RWPE1 (cell line): ENCODE measurements around the gene PPFIBP1.

Source experiments
- CTCF ChIA-PET: fragments of 350-600 bp; sonication (Branson Sonifier 250); formaldehyde crosslinking; extraction: SDS; loops from one replicate; lab custom pipeline; 2021; lab: Yijun Ruan, JAX
- POLR2A ChIA-PET: fragments of 400-600 bp; formaldehyde crosslinking; extraction: SDS; loops from one replicate; lab custom pipeline; 2020; ENCODE audit warnings: antibody characterized with exemption; ENCODE audit not compliant: low non-redundant PET; lab: Yijun Ruan, JAX
- DNase-seq: peaks from one replicate; pipeline ENCODE4 v3.0.0; 2012; ENCODE audit warnings: low spot score
- H3K27ac ChIP-seq: fragments of 450-650 bp; 2 replicates; pipeline ENCODE4 v1.5.1; 2017
- CTCF ChIP-seq: fragments of 450-650 bp; conservative IDR thresholded peaks from 2 replicates; pipeline ENCODE4 v1.5.1; 2017; ENCODE audit warnings: low read depth, mild to moderate bottlenecking

PPFIBP1 gene

GRCh38 chr12:27686147-27686546 is 162.1 kb downstream of the PPFIBP1 start:
- TF ChIP-seq CTCF: no peak
- POLR2A ChIA-PET: no interaction called here
- CTCF ChIA-PET: no interaction called here
- no peak overlapping the region for H3K27ac ChIP-seq
- DNase-seq: no peak

GRCh38 chr12:27688671-27689070 is 164.7 kb downstream of the PPFIBP1 start:
- no peak overlapping the region for H3K27ac ChIP-seq
- DNase-seq: no peak
- ChIA-PET CTCF (no interaction called here), POLR2A (no interaction called here)
- no peak for TF ChIP-seq CTCF

- no peak for TF ChIP-seq CTCF
- ChIA-PET POLR2A (no interaction called here), CTCF (no interaction called here)
- DNase-seq: no peak
- no peak overlapping the region for H3K27ac ChIP-seq
These were observed 165.7 kb downstream of the PPFIBP1 start for GRCh38 chr12:27689558-27690180.

GRCh38 chr12:27693403-27693802 is 169.4 kb downstream of the PPFIBP1 start:
- CTCF ChIA-PET: no interaction called here
- TF ChIP-seq CTCF: no peak
- no peak for DNase-seq
- POLR2A ChIA-PET: no interaction called here
- H3K27ac ChIP-seq: no peak overlapping the region

GRCh38 chr12:27695556-27696292 is 171.7 kb downstream of the PPFIBP1 start:
- POLR2A ChIA-PET: no interaction called here
- no peak for TF ChIP-seq CTCF
- DNase-seq: no peak
- no peak overlapping the region for H3K27ac ChIP-seq
- CTCF ChIA-PET: no interaction called here

- TF ChIP-seq CTCF: no peak
- ChIA-PET CTCF (no interaction called here), POLR2A (no interaction called here)
- no peak for DNase-seq
- no peak within 1 kb of the TSS for H3K27ac ChIP-seq
These were observed 172.3 kb downstream of the PPFIBP1 start, which contains the start of gene REP15 for GRCh38 chr12:27696293-27696652. Gene REP15 (plus strand): TSS chr12:27696447. CDS start chr12:27696563, 116 bp downstream.
